Fibroblast of mammary gland (primary cell): ENCODE results near the gene OSTM1.

Source experiments
- DNase-seq: peaks from one replicate; pipeline ENCODE4 v3.0.0-alpha.2; 2010; ENCODE audit warnings: low read depth
- H3K4me3 ChIP-seq: 2 replicates; pipeline ENCODE4 v1.5.1; 2011; ENCODE audit warnings: low read depth, mild to moderate bottlenecking, low read length, moderate library complexity; ENCODE audit not compliant: control insufficient read depth
- CTCF ChIP-seq: conservative IDR thresholded peaks from 2 replicates; pipeline ENCODE4 v1.5.1; 2011; ENCODE audit warnings: low read depth, low read length, inconsistent platforms; ENCODE audit not compliant: control insufficient read depth, insufficient read depth

OSTM1 gene

GRCh38 chr6:108074359-108075144, at the start of gene OSTM1:
Gene OSTM1, minus strand, starts transcription at chr6:108074741. Its CDS starts 90 bp downstream, at chr6:108074651.
- peak; percentile 78 for DNase-seq
- TF ChIP-seq CTCF: no peak
- peak within 1 kb of the TSS; percentile 90 for H3K4me3 ChIP-seq

GRCh38 chr6:108123946-108124345, 49.4 kb upstream of the OSTM1 start:
- DNase-seq: no peak
- H3K4me3 ChIP-seq: no peak overlapping the region
- no peak for TF ChIP-seq CTCF

- H3K4me3 ChIP-seq: no peak overlapping the region
- DNase-seq: no peak
- TF ChIP-seq CTCF: no peak
Measured at GRCh38 chr6:108123481-108123929, 49.0 kb upstream of the OSTM1 start.

GRCh38 chr6:108121612-108122011, 47.1 kb upstream of the OSTM1 start:
- H3K4me3 ChIP-seq: no peak overlapping the region
- no peak for TF ChIP-seq CTCF
- no peak for DNase-seq

GRCh38 chr6:108120311-108120710, 45.8 kb upstream of the OSTM1 start:
- H3K4me3 ChIP-seq: no peak overlapping the region
- no peak for TF ChIP-seq CTCF
- DNase-seq: no peak

GRCh38 chr6:108119769-108120141, 45.2 kb upstream of the OSTM1 start:
- DNase-seq: no peak
- no peak for TF ChIP-seq CTCF
- H3K4me3 ChIP-seq: no peak overlapping the region
